ENCODE results near the gene EXOC7. TPM values are rescaled to one million over a fixed set of nuclear protein-coding genes. Genes with fewer than 3 reads are reported as not detected.
A peak's percentile ranks its signal among the peaks of the same experiment; 100 is the strongest.

Gene EXOC7
- total RNA-seq, 2 donors from 2014 or later = 136 to 159 TPM

DNA sequence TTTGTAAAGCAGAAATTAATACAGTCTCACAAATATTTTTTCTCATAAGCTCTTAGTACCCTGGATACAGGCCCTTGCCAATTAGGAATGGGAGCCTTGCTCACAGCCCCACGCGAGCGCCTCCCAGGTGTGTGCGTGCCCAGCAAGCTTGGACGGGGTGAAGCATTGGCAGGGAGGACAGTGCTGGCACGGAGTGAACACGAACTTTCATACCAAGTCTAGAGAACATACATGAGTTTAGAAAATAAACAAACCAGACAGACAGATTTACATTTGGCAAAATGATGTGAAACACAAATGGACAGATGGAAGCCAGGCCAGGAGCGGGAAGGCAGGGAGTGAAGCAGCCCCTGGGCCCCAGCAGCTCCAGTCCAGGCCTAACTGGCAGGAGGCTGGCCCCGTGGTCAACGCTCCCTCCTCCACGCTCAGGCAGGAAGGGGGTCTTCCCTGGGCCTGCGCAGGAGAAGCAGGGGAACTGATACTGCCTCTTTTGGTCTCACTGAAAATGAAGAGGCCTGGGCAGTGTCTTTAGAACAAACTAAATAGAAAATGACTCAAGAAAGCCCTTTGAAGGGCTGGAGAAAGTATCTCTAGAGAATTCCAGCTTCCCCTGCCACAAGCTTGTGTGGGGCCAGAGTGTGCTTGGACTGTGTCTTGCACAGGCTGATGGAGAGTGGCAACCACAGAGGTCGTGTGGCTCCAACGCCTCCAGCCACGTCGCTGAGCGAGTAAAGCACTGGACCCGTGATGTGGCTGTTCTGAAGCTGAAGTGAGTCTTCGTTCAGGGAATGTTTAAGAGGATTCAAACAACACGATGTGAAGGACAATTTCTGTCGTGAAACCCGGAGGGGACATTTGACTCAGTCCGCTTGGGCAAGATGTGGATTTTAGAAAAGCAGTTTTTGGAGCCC is 47.4 kb upstream of the EXOC7 start:
- Histone ChIP-seq H3K36me3 (no peaks in the 10 kb centered on the region), H3K4me1 (replicated peaks) (peaks cover 4% of the 10 kb centered on the region), H3K4me3 (no peak overlapping the region), H3K27me3 (replicated peaks; ENCODE audit: insufficient read depth) (no peaks in the 10 kb centered on the region), H3K27ac (peak overlapping the region; percentile 45), H3K9me3 (no peaks in the 10 kb centered on the region)
- peak; percentile 60 for DNase-seq (ENCODE audit: low spot score)
- 64% methylated on average over 23 of the region's 23 CpGs for WGBS
- TF ChIP-seq POLR2A (IDR thresholded peaks at IDR 0.05) (no peak), POLR2AphosphoS5 (IDR thresholded peaks at IDR 0.05) (peak; percentile 34)
- intact Hi-C loops (cut with DNase I) = no loop called here

- Histone ChIP-seq H3K4me3 (no peak overlapping the region), H3K4me1 (replicated peaks) (no peaks in the 10 kb centered on the region), H3K27me3 (replicated peaks; ENCODE audit: insufficient read depth) (no peaks in the 10 kb centered on the region), H3K36me3 (no peaks in the 10 kb centered on the region), H3K27ac (no peak overlapping the region), H3K9me3 (no peaks in the 10 kb centered on the region)
- intact Hi-C loops (cut with DNase I) = no loop called here
- DNase-seq (ENCODE audit: low spot score) = no peak
- WGBS = 87% methylated on average over 10 of the region's 10 CpGs
- TF ChIP-seq POLR2A (IDR thresholded peaks at IDR 0.05) = no peak
- TF ChIP-seq, protein P1, sequence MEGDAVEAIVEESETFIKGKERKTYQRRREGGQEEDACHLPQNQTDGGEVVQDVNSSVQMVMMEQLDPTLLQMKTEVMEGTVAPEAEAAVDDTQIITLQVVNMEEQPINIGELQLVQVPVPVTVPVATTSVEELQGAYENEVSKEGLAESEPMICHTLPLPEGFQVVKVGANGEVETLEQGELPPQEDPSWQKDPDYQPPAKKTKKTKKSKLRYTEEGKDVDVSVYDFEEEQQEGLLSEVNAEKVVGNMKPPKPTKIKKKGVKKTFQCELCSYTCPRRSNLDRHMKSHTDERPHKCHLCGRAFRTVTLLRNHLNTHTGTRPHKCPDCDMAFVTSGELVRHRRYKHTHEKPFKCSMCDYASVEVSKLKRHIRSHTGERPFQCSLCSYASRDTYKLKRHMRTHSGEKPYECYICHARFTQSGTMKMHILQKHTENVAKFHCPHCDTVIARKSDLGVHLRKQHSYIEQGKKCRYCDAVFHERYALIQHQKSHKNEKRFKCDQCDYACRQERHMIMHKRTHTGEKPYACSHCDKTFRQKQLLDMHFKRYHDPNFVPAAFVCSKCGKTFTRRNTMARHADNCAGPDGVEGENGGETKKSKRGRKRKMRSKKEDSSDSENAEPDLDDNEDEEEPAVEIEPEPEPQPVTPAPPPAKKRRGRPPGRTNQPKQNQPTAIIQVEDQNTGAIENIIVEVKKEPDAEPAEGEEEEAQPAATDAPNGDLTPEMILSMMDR (IDR thresholded peaks at IDR 0.05) = no peak
- no peak for TF ChIP-seq POLR2AphosphoS5 (IDR thresholded peaks at IDR 0.05)
Measured at GRCh38 chr17:76149214-76149613, 45.6 kb upstream of the EXOC7 start.

GRCh38 chr17:76148015-76148326 is 44.4 kb upstream of the EXOC7 start:
- H3K4me1 ChIP-seq (replicated peaks) = no peaks in the 10 kb centered on the region
- no peaks in the 10 kb centered on the region for H3K9me3 ChIP-seq
- no peaks in the 10 kb centered on the region for H3K36me3 ChIP-seq
- 91% methylated on average over 1 of the region's 1 CpG for WGBS
- intact Hi-C loops (cut with DNase I) = no loop called here
- no peak overlapping the region for H3K4me3 ChIP-seq
- no peaks in the 10 kb centered on the region for H3K27me3 ChIP-seq (replicated peaks; ENCODE audit: insufficient read depth)
- no peak for DNase-seq (ENCODE audit: low spot score)
- TF ChIP-seq, protein P1 (IDR thresholded peaks at IDR 0.05) = peak in 1 of 4 experiments; percentile 1
- TF ChIP-seq POLR2A (IDR thresholded peaks at IDR 0.05) (no peak), POLR2AphosphoS5 (IDR thresholded peaks at IDR 0.05) (no peak)
- H3K27ac ChIP-seq = no peak overlapping the region

DNA sequence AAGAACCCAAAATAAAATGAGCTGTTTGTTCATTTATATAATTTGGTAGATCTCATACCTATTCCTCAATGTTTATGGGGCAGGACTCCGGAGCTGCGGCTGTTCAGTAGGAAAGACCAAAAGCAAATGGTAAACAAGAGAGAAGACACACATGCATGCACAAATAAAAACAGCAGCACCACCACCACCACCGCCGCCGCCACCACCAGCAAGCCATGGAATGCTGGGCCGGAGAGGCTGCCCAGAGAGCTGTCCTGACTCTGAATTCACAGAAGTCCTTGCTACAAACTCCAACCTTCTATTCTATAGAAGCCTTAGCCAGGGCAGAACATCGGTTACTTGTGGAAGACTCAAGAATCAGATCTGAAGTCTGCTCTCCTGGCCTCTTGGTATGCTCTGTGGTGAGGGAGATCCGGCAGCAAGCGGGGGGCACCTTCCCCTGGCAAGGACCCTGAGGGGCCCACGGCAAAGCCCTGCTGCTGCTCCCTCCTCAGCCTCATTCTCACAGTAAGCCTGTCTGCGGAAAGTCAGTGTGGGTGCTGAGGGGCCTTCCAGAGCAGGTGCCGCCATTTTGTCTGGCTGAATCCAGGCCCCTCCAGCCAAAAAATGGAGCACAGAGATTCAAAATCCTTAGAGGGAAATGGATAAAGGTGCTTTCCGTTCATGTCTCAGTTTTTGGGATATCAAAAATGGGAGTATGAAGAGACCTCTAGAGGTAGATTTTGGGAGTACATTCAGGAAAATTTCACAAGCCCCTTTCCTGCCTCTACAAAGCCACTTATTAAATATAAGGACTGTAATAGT is 43.8 kb upstream of the EXOC7 start:
- no peak for DNase-seq (ENCODE audit: low spot score)
- 72% methylated on average over 13 of the region's 13 CpGs for WGBS
- intact Hi-C loops (cut with DNase I) = no loop called here

More for the DNA sequence above, 43.8 kb upstream of the EXOC7 start:
- Histone ChIP-seq H3K4me1 (replicated peaks) (no peaks in the 10 kb centered on the region), H3K27ac (no peak overlapping the region), H3K27me3 (replicated peaks; ENCODE audit: insufficient read depth) (no peaks in the 10 kb centered on the region), H3K36me3 (no peaks in the 10 kb centered on the region), H3K4me3 (no peak overlapping the region), H3K9me3 (no peaks in the 10 kb centered on the region)
- TF ChIP-seq, protein P1 (IDR thresholded peaks at IDR 0.05) = peak in 3 of 4 experiments; percentile 42 to 69 (median 55)
- TF ChIP-seq POLR2A (IDR thresholded peaks at IDR 0.05) = no peak

All from prostate gland (tissue), 2 donors.